ENCODE data around the gene DPPA5.

Gene DPPA5

DNA sequence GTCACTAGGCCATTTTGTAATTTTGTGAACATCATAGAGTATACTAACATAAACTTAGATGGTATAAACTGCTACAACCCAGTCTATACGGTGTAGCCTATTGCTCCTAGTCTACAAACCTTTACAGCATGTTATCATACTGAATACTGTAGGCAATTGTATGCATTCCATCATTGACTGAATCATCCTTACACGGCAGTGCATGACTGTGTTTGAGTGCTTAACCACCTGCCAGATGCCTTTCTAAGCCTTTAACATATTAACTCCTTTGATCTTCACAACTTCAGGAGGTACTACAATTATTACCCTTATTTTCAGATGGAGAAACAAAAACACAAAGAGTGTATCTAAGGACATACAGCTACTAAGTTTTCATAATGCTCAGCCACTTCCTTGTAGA, 14.0 kb downstream of the DPPA5 start:
- TF ChIP-seq, protein P1, sequence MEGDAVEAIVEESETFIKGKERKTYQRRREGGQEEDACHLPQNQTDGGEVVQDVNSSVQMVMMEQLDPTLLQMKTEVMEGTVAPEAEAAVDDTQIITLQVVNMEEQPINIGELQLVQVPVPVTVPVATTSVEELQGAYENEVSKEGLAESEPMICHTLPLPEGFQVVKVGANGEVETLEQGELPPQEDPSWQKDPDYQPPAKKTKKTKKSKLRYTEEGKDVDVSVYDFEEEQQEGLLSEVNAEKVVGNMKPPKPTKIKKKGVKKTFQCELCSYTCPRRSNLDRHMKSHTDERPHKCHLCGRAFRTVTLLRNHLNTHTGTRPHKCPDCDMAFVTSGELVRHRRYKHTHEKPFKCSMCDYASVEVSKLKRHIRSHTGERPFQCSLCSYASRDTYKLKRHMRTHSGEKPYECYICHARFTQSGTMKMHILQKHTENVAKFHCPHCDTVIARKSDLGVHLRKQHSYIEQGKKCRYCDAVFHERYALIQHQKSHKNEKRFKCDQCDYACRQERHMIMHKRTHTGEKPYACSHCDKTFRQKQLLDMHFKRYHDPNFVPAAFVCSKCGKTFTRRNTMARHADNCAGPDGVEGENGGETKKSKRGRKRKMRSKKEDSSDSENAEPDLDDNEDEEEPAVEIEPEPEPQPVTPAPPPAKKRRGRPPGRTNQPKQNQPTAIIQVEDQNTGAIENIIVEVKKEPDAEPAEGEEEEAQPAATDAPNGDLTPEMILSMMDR (IDR thresholded peaks at IDR 0.05) = no peak

DNA sequence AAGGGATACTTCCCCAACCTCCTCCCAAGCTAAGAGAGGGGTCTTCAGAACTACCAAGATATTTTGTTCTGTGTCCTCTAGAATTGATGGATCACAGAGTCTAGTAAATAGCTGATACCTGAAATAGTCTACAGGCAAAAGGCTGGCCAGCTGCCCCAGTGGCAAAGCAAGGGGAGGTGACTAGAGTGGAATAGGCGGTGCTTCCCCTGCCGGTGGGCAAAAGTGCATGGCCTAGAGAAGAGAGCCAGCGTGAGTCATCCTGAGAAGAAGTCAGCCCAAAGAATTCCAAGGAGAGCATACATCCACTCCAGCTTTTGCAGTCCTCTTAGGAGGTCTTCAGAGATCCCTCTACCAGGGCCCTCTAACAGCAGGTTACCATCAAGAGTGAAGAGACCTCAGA, 14.7 kb downstream of the DPPA5 start:
- TF ChIP-seq, protein P1 (IDR thresholded peaks at IDR 0.05) = no peak

DNA sequence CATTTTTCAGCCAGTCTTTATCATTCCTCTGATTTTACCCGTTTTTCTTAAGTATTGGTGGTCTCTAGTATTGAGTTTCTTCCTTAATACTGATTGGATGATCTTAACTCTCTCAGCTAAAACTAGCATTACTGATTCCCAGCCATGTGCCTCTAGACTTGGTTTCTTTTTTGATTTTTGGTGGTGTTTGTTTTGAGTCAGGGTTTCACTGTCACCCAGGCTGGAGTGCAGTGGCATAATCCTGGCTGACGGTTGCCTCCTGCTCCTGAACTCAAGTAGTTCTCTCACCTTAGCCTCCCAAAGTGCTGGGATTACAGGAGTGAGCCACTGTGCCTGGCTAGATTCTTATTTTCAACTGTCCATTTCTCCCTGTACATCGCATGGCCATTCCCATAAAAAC, 24.9 kb downstream of the DPPA5 start:
- TF ChIP-seq, protein P1 (IDR thresholded peaks at IDR 0.05) = no peak

DNA sequence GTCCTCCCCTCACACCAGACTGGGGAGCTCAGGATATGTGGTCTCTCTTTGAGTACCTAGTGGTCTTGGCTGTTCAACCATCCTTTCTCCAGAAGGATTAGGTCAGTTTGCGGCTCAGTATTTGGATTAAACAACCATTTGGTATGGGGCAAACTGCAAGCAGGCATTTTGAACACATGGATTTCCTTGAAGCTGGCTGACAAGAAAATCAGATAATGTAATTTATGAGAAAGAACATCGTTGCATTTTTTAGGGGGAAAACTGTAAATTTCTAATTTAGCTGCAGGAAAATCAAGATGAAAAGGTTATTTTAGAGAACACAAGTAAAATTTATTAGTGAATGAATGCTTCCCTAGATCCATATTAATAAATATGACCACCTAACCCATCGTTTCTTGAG, 25.3 kb downstream of the DPPA5 start:
- TF ChIP-seq, protein P1 (IDR thresholded peaks at IDR 0.05) = no peak

DNA sequence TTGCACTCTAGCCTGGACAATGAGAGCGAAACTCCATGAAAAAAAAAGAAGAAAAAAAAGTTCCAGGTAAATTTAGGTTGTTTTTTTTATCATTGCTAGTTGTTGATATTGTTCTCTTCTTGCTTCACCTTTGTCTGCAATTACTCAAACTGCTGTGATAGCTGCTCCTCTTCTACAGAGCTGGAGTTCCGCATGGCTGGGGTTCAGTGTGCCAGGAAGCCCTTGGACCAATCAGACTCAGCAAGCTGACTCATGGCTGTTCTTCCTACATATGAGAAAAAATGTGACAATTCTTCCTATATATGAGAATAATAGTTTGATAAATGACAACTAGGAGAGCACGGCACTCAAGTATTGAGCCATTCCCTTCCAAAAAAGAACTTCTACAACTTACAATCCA, 28.4 kb downstream of the DPPA5 start:
- TF ChIP-seq, protein P1 (IDR thresholded peaks at IDR 0.05) = no peak

DNA sequence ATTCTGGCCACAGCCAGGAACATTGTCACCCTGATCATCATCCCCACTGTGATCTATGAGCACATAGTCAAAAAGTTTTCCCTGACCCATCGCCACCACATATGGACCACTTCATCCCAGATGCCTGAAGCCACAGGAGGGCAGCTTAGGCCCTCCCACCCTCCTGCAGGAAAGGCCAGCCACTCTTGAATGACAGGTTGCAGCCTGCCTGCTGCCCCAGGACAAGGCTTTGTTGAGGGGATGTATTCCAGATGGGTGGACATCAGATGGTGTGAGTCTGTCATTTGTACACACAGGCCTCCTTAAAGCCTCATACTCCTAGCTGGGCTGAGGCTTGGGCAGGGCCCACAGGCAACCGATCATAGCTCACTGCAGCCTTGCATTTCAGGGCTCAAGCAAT, 30.8 kb downstream of the DPPA5 start:
- TF ChIP-seq, protein P1 (IDR thresholded peaks at IDR 0.05) = no peak

DNA sequence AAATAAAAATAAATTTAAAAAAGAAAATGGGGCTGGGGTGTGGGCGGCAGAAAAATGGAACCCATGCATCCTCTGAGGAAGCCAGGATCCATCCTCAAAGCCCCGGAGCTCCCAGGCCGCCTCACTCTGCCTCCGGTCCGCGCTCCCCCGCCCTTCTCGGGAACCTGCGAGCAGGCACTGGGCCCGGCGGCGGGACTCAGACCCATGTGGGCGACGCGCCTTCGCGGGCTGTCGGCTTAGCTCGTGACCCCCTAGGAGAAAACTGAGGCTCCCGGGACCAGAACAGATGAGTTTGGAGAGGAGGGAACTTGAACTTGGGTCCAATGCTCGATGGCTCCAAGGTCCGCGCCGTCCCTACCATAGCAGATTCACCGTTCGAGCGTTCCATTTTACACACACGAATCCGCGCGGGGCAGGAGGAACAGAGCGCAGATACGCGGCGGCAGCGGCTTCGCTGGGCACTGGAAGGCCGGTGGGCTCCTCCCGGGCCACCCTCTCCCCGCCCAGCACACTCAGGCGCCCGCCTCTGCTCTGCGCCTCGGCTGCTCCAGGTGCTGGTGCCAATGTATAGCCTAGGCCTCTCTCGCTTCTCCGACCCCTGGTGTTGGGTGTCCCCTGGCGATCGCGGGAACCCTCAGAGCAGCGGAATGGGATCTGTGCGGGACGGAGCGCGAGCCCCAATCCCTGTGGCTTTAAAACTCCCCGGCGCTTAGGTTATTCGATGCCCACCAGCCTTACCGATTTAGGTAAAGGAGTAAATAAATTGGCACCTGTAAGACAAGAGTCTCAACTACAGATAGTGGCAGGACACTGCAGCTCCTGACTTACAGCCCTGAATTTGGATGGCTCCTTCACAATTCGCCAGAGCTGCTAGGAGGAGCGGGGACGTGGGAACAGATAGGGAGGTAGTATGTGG, 39.2 kb downstream of the DPPA5 start:
- TF ChIP-seq, protein P1 (IDR thresholded peaks at IDR 0.05) = no peak

Data from LNCAP (cell line).